SK-N-MC (cell line): ENCODE data around the gene GK2.

Source experiments
- EZH2 ChIP-seq: fragments of 200-600 bp; sonication (generic); IDR thresholded peaks from one replicate; pipeline ENCODE4 v1.6.1; 2017; ENCODE audit warnings: antibody characterized with exemption
- POLR2AphosphoS5 ChIP-seq: IDR thresholded peaks from 2 replicates; pipeline ENCODE4 v1.6.1; 2012; ENCODE audit warnings: mild to moderate bottlenecking, low read depth, low read length, borderline replicate concordance

DNA sequence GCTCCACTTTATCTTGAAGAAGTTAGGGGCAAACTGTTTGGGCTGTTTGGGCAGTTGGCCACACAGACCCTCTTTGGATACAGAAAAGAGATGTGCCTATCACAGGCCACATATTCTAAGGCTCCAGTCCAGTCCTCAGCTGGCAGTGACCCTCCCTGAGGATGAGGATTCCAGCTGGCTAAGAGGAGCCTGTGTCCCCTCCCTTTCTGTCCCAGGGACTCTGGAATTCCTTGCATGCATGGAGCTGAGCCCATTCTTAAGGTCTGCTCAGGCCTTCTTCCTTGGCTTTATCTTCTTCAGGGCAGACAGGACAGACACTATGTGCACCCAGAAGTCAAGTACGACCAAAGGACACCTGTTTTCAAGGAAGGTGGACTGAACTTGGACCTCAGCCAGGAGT, 23.8 kb upstream of the GK2 start:
- TF ChIP-seq POLR2AphosphoS5 = no peak
- no peak for TF ChIP-seq EZH2
